ENCODE data around the gene ADCY10. TPM values are rescaled to one million over a fixed set of nuclear protein-coding genes. Genes with fewer than 3 reads are reported as not detected.
"Not testable (repeated sequence)": the region's sequence is repeated elsewhere in the genome, so short reads cannot be mapped to it uniquely, and the experiment has no call there.

ADCY10 gene
- total RNA-seq, 1 experiment from 2014 or later = under 0.01 TPM

DNA sequence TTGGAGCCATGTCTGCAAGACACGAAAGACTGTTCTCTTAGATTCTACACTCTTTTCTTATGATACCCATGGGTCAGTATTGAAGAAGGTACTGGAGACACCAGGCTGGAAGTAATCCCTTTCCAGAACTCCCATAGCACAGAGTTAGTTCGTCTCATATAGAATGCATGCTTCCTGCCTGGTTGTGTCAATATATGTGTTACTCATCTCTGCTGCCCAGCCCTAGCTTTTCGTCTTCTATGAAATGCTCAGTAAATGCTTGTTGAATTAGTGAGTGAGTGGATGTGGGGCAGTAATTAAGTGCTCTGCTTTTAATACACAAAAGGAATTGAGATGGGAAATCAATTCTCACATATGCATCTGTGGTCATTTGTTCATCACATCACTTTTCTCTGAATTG lies 32.1 kb downstream of the ADCY10 start:
- no peak for DNase-seq (ENCODE audit: low read depth)

DNA sequence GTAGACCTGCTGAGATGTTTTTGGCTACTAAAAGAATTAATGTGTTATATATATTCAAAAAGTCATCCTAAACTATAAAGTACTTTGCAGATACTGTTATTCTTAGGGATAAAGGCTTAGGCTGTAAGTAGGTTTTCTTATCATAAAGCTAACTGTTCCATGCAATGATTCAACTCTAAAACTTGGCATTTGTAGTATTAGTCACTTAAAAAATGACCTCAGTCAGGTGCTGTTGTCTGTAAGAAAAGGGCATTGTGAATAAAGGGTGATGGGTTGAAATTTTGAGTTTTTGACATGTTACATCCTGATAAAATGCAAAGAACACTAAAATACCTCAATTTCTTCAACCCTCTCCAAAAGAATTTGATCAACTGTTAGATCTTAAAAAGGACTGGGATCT lies 32.9 kb downstream of the ADCY10 start:
- no peak for DNase-seq (ENCODE audit: low read depth)

DNA sequence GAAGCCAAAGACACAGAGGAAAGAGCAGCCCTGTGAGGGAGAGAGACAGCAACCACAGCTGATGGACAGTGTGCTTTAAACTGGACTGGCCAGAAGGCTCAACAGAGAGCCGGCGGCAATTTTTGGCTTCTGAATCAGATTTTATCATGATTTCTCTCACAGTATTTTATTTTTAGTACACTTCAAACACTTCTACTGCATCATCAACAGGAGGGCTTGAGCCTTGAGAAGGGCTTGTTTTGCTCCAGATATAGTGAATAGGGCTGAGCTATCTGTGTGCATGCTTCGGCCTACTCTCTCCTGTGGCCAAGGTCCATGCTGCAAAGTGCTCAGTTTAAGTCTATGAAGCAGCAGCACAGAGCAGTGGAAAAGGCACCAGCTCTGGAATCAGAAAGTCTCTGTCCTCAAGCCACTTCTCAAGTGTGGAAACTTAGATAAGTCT lies 33.3 kb downstream of the ADCY10 start:
- no peak for DNase-seq (ENCODE audit: low read depth)

DNA sequence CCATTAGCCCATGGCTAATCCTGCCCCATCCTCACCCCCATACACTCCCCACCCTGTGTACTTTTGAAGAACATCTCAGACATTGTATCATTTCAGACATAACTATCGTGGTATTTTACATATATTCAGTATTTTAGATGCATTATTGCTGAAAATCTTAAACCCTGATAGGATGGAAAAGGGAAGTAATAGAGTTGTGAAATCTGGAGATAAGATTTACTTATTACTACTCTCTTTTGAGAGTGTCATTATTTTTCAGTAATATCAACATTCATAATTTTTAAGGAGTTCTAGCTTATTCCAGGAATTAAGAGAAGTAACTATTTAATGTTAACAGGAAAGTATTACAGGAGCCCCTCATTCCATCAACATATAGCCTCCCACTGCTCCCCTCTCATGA lies 34.4 kb downstream of the ADCY10 start:
- no peak for DNase-seq (ENCODE audit: low read depth)

DNA sequence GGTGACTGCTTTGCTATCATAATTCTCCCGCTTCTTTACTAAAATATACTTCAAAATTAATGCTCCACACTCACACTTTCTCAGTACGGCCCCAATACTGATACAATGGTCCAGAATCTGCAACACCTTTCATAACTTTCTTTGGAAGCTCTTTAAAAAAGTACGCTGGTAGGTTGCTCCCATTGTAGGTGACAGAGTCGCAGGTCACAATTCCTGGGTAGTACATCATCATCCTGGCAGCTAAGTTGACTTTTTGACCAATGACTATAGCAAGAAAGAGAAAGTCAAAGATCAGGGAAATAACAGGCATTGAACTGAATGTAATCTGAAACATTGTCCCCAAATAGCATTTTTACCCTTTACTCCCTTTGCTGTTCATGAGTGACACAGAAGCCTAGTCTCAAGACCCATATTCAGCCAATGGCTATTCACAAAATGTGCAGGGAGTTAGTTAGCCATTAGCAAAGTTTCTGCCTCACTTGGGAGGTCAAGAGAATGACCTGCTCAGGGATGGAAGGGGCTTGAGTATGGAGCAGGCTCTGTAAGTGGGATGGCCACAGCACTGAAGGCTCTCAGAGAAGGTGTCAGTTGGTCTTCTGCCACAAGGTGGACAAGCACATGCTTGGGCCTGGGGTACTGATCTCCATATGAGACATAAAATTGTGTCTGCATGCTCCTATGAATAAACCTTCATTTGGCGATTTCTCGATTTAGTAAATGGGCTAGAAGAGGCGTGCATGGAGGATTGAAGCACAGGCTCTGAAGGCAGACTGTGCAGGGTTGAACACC lies 35.4 kb downstream of the ADCY10 start:
- DNase-seq (ENCODE audit: low read depth) = no peak

DNA sequence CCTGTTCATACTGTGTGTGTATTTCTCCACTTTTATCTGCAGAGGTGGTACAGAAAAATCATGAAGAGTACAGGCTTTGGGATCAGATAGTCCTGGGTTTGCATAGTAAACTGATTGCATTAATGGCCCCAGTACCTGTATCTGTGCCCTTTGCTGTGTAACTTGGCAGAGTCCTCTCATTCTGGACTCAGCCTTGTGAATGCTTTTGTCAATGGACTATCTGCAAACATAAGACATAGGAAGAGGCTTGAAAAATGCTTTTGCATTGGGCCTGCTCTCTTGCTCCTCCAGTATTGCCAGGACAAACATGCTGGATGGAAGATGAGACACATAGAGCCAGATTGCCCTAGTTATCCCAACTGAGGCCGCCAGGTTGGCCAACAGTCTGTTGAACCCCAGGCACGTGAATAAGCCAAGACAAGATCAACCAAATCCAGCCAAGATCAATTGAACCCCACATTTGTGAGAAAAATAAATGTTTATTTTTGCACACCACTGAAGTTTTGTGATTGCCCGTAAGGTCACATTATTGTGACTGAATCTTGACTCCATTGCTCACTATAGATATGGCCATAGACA lies 37.2 kb downstream of the ADCY10 start:
- DNase-seq (ENCODE audit: low read depth) = no peak

DNA sequence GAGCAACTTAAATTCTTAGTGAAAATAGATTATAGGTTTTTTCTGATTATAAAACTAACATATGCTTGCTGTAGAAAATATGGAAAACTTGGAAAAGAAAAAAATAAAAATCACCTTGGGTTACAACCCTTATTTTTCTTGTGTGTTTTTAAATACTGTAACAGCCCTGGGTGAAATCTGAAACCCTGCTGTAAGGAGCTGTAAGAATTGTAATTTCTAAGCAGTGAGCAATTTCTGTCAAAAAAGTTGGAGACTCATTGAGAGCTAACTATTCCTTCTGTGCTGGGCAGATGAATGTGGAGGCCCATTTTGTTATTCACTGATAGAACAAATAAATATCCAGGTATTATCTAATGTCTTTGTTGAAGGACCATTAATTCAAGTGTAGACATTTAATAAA lies 42.6 kb downstream of the ADCY10 start:
- no peak for DNase-seq (ENCODE audit: low read depth)

DNA sequence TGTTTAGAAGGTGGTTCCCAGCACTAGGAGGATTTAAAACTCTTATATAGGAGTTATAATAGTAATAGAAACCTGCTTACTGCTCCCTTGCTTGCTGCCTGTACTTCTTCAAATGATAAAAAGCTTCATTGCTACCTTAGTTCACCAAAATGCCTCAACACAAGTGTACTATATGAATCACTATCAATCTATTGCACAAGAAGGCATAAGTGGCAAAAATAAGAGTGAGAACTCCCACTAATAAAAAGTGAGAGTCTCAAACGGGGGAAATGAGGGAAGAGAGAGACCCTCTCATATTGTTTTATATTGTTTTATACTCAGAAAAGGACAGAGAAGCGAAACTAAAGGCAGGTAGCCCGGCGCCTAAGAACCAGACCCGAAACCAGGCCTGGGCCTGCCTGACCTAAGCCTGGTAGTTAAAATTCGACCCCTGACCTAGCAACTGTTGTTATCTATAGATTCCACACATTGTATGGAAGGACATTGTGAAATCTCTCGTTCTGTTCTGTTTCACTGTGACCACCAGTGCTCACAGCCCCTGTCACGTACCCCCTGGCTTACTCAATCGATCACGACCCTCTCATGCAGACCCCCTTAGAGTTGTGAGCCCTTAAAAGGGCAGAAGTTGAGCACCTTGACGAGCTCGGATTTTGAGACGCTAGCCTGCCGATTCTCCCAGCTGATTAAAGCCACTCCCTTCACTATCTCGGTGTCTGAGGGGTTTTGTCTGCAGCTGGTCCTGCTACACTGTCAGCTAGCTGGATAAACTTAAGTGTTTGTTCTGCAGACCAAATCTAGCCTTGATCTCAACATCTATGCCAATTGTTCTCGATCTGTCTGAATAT lies 44.6 kb downstream of the ADCY10 start:
- DNase-seq (ENCODE audit: low read depth) = not testable (repeated sequence)

DNA sequence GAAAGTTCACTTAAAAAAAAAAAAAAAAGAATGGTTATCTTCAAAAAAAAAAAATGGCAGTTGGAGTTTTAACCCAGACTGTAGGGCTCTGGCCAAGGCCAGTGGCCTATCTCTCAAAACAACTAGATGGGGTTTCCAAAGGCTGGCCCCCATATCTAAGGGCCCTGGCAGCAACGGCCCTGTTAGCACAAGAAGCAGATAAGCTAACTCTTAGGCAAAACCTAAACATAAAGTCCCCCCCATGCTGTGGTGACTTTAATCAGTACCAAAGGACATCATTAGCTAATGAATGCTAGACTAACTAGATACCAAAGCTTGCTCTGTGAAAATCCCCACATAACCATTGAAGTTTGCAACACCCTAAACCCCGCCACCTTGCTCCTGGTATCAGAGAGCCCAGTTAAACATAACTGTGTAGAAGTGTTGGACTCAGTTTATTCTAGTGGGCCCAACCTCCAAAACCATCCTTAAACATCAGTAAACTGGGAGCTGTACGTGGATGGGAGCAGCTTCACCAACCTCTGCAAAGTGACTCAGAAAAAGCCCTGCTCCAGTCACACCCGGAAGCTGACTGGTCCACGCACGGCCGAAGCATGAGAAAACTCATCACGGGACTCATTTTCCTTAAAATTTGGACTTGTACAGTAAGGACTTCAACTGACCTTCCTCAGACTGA lies 47.1 kb downstream of the ADCY10 start:
- DNase-seq (ENCODE audit: low read depth) = not testable (repeated sequence)

DNA sequence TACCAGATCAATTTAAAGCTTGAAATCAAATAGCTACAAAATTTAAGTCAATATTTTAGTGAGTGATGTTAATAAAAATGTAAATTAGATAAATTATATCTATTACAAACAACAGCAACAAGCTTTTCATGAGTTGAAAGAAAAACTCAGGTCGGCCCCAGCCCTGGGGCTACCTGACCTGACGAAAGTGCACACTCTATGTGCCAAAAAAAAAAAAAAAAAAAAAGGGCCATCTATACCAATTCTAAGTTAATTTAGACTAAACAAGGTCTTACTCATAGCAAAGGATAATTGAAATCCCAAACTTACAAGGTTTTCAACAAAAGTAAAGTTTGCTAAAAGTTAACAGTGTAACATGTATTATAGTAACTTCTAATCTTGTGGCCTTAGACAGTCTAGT lies 47.6 kb downstream of the ADCY10 start:
- not testable (repeated sequence) for DNase-seq (ENCODE audit: low read depth)

DNA sequence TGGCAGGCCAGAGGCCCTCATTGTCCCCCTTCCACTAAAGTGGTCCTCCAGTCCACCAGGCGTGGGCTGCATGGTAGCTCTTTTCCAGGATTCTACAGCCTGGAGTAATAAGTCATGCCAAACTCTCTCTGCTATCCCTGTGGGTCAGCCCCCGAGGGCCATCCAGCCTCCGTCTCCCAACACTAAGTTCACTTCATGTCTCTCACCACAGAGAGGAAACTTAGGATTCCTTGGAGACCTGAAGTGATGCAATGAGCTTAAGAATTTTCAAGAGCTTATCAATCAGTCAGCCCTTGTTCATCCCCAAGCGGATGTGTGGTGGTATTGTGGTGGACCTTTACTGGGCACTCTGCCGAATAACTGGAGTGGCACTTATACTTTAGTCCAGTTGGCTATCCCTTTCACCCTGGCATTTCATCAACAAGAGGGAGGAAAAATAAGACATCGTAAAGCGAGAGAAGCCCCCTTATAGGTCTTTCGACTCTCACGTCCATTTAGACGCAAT lies 48.1 kb downstream of the ADCY10 start:
- DNase-seq (ENCODE audit: low read depth) = peak; percentile 69

DNA sequence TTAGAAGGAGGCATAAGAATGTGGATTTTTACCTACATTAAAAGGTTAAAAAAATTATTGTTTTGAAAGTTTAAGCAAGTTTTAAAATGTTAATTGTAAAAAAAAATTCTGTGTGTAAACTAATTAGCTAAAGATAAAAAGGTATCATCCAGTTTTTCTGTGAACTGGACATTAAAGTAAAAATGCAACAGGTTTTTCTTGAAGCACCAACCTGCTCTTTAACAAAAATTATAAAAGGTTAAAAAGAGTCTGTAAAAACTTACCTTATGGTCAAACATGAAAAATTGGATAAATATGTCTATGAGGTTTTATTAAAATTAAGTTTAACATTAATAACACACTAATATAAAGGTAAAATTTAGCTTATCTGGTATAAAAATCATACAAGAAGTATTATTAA lies 48.7 kb downstream of the ADCY10 start:
- not testable (repeated sequence) for DNase-seq (ENCODE audit: low read depth)

DNA sequence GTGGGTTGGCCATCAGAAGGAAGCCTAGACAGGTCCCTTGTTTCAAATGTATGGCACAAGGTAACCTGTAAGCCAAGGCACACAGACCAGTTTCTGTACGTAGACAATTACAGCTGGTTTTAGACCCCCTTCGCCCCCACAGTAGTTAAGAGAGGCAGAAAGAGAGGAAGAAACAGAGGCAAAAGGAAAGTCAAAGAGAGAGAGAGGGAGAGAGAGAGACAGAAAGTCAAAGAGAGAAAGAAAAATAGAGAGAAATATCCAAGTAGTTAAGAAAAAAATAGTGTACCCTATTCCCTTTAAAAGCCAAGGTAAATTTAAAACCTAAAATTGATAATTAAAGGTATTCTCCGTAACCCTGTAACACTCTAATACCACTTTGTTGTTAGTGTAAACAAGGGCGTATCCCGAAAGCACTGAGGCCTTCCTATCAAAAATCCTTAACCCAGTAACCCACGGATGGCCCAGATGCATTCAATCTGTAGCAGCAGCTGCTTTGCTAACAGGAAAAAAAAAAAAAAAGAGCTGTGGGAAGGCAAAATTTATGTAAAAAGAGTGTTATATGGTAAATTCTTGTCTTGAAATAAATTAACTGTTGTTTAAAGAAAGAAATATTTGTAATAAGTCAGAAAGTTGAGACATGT lies 49.4 kb downstream of the ADCY10 start:
- DNase-seq (ENCODE audit: low read depth) = no peak

DNA sequence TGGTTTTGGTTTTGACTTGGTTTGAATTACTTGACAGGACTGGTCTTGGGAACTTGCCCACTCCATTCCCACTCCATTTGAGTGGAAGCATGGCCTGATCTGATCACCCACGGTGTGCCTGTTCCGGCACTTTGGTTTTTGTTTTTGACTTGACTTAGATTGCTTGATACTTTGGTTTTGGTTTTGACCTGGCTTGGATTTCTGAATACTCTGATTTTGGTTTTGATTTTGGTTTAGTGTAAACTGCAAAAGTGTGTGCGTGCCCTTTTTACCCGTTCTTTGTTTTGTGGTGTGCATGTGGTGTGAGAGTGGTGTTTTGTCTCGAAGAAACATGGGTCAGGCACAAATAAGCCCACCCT lies 50.0 kb downstream of the ADCY10 start:
- no peak for DNase-seq (ENCODE audit: low read depth)

DNA sequence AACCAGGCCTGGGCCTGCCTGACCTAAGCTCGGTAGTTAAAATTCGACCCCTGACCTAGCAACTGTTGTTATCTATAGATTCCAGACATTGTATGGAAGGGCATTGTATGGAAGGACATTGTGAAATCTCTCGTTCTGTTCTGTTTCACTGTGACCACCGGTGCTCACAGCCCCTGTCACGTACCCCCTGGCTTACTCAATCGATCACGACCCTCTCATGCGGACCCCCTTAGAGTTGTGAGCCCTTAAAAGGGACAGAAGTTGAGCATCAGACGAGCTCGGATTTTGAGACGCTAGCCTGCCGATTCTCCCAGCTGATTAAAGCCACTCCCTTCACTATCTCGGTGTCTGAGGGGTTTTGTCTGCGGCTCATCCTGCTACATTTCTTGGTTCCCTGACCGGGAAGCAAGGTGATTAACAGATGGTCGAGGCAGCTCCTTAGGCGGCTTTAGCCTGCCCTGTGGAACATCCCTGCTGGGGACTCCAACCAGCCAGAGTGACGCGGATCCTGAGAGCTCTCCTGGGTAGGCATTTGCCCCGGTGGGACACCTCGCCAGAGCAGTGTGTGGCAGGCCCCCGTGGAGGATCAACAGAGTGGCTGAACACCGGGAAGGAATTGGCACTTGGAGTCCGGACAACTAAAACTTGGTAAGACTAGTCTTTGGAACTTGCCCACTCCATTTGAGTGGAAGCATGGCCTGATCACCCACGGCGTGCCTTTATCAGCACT lies 50.6 kb downstream of the ADCY10 start:
- DNase-seq (ENCODE audit: low read depth) = not testable (repeated sequence)

DNA sequence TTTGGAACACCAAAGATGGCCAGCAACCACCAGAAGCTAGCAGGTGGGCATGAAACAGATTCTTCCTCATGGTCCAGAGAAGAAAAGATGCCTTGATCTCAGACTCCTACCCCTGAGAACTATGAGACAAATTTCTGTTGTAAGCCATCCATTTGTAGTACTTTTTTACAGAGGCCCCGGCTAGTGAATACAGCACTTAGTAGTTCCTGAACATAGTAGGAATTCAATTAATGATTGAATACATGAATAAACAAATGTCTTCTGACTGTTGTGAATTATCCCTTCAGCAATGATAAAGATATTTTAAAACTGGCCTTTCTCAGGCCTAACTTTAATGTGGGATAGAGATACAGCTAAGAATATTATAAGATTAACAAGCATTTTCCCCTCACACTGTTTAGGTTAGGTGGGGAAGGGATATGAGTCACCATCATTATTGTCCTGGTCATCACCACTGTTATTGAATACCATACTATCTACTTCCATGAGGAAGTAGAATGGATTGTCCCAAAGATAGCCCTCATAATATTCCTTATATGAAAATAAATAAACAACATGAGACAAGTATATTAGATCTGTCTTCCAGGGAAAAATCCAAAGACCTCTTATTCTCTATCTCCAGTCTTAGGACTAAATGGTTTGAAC lies 51.4 kb downstream of the ADCY10 start:
- DNase-seq (ENCODE audit: low read depth) = peak; percentile 39

DNA sequence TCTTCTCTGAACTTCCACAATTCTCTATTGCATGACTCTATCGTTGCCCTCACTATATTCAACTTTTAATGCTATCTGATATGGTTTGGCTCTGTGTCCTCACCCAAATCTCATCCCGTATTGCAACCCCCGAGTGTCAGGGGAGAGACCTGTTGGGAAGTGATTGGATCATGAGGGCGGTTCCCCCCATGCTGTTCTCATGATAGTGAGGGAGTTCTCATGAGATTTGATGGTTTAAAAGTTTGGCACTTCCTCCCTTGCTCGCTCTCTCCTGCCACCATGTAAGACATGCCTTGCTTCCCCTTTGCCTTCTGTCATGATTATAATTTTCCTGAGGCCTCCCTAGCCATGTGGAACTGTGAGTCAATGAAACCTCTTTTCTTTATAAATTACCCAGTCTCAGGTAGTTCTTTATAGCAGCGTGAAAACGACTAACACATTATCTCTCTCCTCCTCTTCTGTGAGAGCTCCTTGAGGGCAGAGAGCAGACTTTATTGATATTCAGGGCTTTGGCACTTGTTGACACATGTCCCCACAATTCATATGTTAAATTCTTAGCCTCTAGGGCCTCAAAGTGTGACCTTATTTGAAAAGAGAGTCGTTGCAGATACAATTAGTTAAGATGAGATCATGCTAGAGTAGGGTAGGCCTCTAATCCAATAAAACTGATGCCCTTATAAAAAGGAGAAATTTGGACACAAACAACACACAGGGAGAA lies 52.1 kb downstream of the ADCY10 start:
- DNase-seq (ENCODE audit: low read depth) = no peak

DNA sequence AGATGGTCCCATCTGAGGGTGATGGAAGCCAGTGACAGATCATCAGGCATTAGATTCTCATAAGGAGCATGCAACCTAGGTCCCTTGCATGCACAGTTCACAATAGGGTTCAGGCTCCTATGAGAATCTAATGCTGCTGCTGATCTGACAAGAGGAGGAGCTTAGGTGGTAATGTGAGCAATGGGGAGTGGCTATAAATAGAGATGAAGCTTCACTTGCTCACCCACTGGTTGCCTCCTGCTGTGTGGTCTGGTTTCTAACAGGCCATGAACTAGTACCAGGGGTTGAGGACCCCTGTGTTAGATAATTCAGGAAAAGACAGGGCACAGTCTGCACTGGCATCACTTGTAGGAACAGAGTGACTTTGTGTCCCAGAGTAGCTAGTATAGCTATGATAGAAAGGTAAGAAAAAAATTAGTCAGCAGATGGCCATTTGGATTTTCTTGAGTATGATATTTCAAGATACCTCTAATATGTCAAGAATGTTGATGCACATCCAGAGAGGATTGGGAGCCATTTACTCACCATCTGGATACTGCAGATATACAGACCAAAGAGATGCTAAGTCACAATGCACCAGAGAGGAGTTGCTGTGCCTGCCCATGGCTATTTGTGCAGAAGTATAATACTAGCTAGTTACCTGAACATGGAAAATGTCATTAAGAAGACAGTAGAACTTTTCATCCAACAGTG lies 53.6 kb downstream of the ADCY10 start:
- peak; percentile 20 for DNase-seq (ENCODE audit: low read depth)

Measured in RPMI7951 (cell line).